NCI-H748 (cell line): ENCODE data around the gene FLT3LG.

Experiments used
- DNase-seq: peaks from one replicate; lab custom pipeline; 2025; ENCODE audit not compliant: unreplicated experiment; lab: John Stamatoyannopoulos, UW

The FLT3LG gene

GRCh38 chr19:49507803-49508494 is 33.9 kb downstream of the FLT3LG start:
- DNase-seq = no peak

- DNase-seq = peak; percentile 67
These were observed 39.1 kb downstream of the FLT3LG start for GRCh38 chr19:49512970-49513745.

- DNase-seq = peak; percentile 30
These were observed 39.7 kb downstream of the FLT3LG start for GRCh38 chr19:49513746-49514118.

GRCh38 chr19:49514151-49514550 is 40.1 kb downstream of the FLT3LG start:
- DNase-seq = no peak

- DNase-seq = no peak
These were observed 41.8 kb downstream of the FLT3LG start for GRCh38 chr19:49515767-49516166.

- no peak for DNase-seq
These were observed 44.0 kb downstream of the FLT3LG start for GRCh38 chr19:49518033-49518432.

GRCh38 chr19:49520705-49521319 is 46.8 kb downstream of the FLT3LG start:
- no peak for DNase-seq

GRCh38 chr19:49524812-49525455 is 50.9 kb downstream of the FLT3LG start:
- peak; percentile 57 for DNase-seq

- DNase-seq = no peak
These were observed 54.3 kb downstream of the FLT3LG start for GRCh38 chr19:49528211-49528771.

- DNase-seq = no peak
These were observed 56.7 kb downstream of the FLT3LG start for GRCh38 chr19:49530708-49531107.

- peak; percentile 77 for DNase-seq
These were observed 59.8 kb downstream of the FLT3LG start for GRCh38 chr19:49533551-49534488.

- no peak for DNase-seq
These were observed 60.8 kb downstream of the FLT3LG start for GRCh38 chr19:49534632-49535385.
